Pancreas (tissue), 10 donors: Measurements from ENCODE around the gene CGA. TPM values are rescaled to one million over a fixed set of nuclear protein-coding genes. Genes with fewer than 3 reads are reported as not detected.

Source experiments
- ATAC-seq, 4 donors: fragments of 200-7000 bp; cut with Tn5 transposase; one replicate each; pipeline versions ENCODE4 v1.8.0 to v1.9.1; 2020; ENCODE audit warnings: mild to moderate bottlenecking in 4 of 4, moderate library complexity in 4 of 4
- DNase-seq, 6 donors: peaks; one replicate each; pipeline ENCODE4 v3.0.0-alpha.2; 2020
- FAIRE-seq: peaks from 2 replicates; lab custom pipeline; 2012; peaks lifted over from hg19 to GRCh38; lab: Jason Lieb, UNC
- H3K27ac ChIP-seq, 4 donors: fragments of 200-600 bp; sonication (generic); 1 replicate in 3 of 4; 2 replicates in 1 of 4; pipeline versions ENCODE4 v1.5.0 to v1.8.0; 2020
- H3K27me3 ChIP-seq, 4 donors: fragments of 200-600 bp; one replicate each; pipeline ENCODE4 v1.8.0; 2021
- H3K36me3 ChIP-seq, 3 donors: fragments of 200-600 bp; sonication (generic) in 1 of 3; one replicate each; pipeline versions ENCODE4 v1.5.0 to v1.8.0; 2020 to 2021
- H3K4me1 ChIP-seq, 3 donors: fragments of 200-600 bp; one replicate each; pipeline ENCODE4 v1.8.0; 2021
- H3K4me3 ChIP-seq, 4 donors: fragments of 200-600 bp; sonication (generic) in 2 of 4; one replicate each; pipeline versions ENCODE4 v1.5.0 to v1.8.0; 2020 to 2021
- H3K9me3 ChIP-seq, 4 donors: fragments of 200-600 bp; one replicate each; pipeline ENCODE4 v1.8.0; 2021
- CTCF ChIP-seq, 4 donors: fragments of 200-600 bp; sonication (generic) in 3 of 4; IDR thresholded peaks; one replicate each; pipeline versions ENCODE4 v1.5.0 to v1.8.0; 2021; ENCODE audit warnings: antibody characterized with exemption in 4 of 4
- WGBS, 2 donors: extraction: QIAGEN DNeasy Blood & Tissue Kit; methylation state at CpG; one replicate each; pipeline ENCODE4 v1.1.7; 2013; 5-methylcytosine and 5-hydroxymethylcytosine counted together
- intact Hi-C, 3 donors: fragments of 100-400 bp; cut with DNase I; formaldehyde crosslinking; loops; one replicate each; pipeline versions ENCODE4 v1.11.1 to v1.14.2; 2022
- polyA plus RNA-seq, 2 donors: library from polyadenylated mRNA; stranded (reverse); fragments of 200-250 nt; gene quantifications; one replicate each; pipeline ENCODE4 v1.2.3, GENCODE V29; 2013
- total RNA-seq, 6 donors: library from RNA; stranded (reverse); fragmentation: NEBNext Ultra II Directional in 4 of 6; extraction: Animal tissue kit (Norgen Biotek cat#: 25700) in 4 of 6; gene quantifications; one replicate each; pipeline versions ENCODE4 v1.2.1 to v1.2.4, GENCODE V29; 2021 to 2023
- donor health status: healthy with polysubstance abuse.
- donor health status: DM: no; HTN: no; CAD: no; lungs with moderate emphysema.
- donor health status: DM: no; HTN: no; CAD: no.
- donor health status: control.
- donor health status: control.
- donor health status: Bipolar disorder and iron deficiency.
- donor health status: DM: yes; HTN: yes; CAD: no.
- donor health status: DM: no; HTN: no; CAD: no.
- donor health status: DM: no; HTN: no; CAD: no.
- donor health status: DM: yes; HTN: yes; CAD: no.

Gene CGA
- total and polyA plus RNA-seq, 8 donors: 0.16 TPM; not detected in 7

DNA sequence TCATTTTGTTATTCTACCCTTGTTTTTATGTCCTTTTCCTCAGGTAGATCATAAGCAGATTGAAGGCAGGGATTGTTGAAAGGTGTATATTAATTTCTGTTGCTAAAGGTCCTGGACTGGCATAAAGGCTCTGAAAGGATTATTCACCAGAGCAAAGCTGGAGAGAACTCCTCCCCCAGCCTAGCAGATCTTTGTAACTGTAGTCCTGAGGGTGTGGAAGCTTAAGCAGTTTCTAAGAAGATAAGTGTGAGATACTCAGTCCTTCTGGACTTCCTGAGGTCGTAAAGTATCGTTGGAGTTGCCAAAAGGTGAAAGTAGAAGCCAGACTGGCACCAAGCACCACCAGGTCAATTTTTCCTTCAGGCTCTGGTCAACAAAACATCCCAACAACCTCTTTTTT is 24.2 kb downstream of the CGA start:
- no peak for DNase-seq
- WGBS, 2 donors: 69 to 81% methylated on average over 2 of the region's 2 CpGs
- Histone ChIP-seq H3K9me3 (no peaks in the 10 kb centered on the region), H3K27ac (no peak overlapping the region), H3K36me3 (no peaks in the 10 kb centered on the region), H3K4me1 (peaks cover 0 to 5% (median 5%) of the 10 kb centered on the region in 3 donors), H3K4me3 (no peak overlapping the region), H3K27me3 (no peaks in the 10 kb centered on the region)
- no peak for ATAC-seq
- no peak for FAIRE-seq
- no peak for TF ChIP-seq CTCF (IDR thresholded peaks at IDR 0.05)
- intact Hi-C loops: no loop called here

DNA sequence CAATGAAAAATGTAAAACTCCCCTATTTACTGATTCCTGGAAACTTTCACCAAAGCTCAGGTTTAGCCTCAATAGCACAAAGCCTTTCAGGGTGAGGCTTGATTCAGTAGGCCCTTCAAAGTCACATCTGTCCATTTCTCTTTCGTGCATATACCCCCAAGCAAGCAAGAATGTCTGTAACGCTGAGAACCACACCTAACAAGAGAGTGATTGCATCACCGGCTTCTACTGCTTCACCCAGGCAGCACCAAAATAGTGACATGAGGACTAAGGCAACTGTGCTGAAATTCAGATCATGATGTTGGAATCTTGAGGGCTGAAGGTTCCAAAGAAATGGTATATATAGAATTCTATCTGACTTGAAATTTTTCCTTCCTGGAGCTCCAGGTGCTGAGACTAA is 26.1 kb downstream of the CGA start:
- DNase-seq (no peak), ATAC-seq (no peak), FAIRE-seq (no peak)
- no peak for TF ChIP-seq CTCF (IDR thresholded peaks at IDR 0.05)
- Histone ChIP-seq H3K27ac (no peak overlapping the region), H3K4me3 (no peak overlapping the region), H3K36me3 (no peaks in the 10 kb centered on the region), H3K27me3 (no peaks in the 10 kb centered on the region), H3K4me1 (peaks cover 0 to 5% (median 5%) of the 10 kb centered on the region in 3 donors), H3K9me3 (no peaks in the 10 kb centered on the region)
- intact Hi-C loops: no loop called here
- 77 to 80% methylated on average over 3 of the region's 3 CpGs for WGBS, 2 donors

GRCh38 chr6:87066449-87067333 is 28.2 kb downstream of the CGA start:
- Histone ChIP-seq H3K27me3 (no peaks in the 10 kb centered on the region), H3K36me3 (no peaks in the 10 kb centered on the region), H3K9me3 (no peaks in the 10 kb centered on the region), H3K27ac (peak overlapping the region in 1 of 4 donors; percentile 44), H3K4me1 (peaks cover 0 to 5% (median 5%) of the 10 kb centered on the region in 3 donors), H3K4me3 (peak overlapping the region in 2 of 4 donors; percentile 30 to 35)
- 6 to 11% methylated on average over 7 of the region's 7 CpGs for WGBS, 2 donors
- peak in 1 of 4 donors; percentile 24 for TF ChIP-seq CTCF (IDR thresholded peaks at IDR 0.05)
- intact Hi-C loops: no loop called here
- peak; percentile 84 for FAIRE-seq
- ATAC-seq: peak; percentile 82 to 97 (median 92)
- peak in 3 of 6 donors; percentile 29 to 41 (median 39) for DNase-seq

DNA sequence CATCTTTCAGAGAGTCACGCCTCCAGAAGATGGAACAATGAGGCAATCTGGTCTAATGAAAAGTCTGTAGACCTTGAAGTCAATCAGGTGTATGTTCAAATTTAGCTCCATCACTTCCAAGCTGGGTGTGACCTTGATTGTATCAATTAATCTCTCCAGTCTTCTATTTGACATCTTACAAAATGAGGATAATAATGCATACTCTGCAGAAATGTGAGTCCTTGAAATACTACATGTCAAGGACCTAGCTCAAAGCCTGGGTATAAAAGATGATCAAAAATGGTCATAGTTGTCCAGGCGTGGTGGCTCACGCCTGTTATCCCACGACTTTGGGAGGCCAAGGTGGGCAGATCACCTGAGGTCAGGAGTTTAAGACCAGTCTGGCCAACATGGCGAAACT is 29.8 kb downstream of the CGA start:
- FAIRE-seq (no peak), ATAC-seq (no peak), DNase-seq (no peak)
- intact Hi-C loops: no loop called here
- H3K9me3 ChIP-seq: no peaks in the 10 kb centered on the region
- H3K4me3 ChIP-seq: no peak overlapping the region
- TF ChIP-seq CTCF (IDR thresholded peaks at IDR 0.05): no peak
- H3K27ac ChIP-seq: no peak overlapping the region
- WGBS, 2 donors: 46 to 60% methylated on average over 5 of the region's 5 CpGs
- H3K4me1 ChIP-seq: peaks cover 0 to 5% (median 5%) of the 10 kb centered on the region in 3 donors
- no peaks in the 10 kb centered on the region for H3K27me3 ChIP-seq
- no peaks in the 10 kb centered on the region for H3K36me3 ChIP-seq

DNA sequence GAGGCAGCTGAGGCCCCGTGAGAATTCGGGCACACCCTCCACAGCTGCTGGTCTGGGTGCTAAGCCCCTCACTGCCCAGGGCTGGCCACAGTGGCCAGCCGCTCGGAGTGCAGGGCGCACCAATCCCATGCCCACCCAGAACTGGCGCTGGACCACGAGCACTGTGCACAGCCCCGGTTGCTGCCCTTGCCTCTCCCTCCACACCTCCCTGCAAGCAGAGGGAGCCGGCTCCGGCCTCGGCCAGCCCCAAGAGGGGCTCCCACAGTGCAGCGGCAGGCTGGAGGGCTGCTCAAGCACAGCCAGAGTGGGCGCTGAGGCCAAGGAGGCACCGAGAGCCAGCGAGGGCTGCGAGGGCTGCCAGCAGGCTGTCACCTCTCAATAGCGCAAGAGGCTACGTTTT is 35.0 kb downstream of the CGA start:
- ATAC-seq (no peak), FAIRE-seq (no peak), DNase-seq (peak in 1 of 6 donors; percentile 48)
- intact Hi-C loops: no loop called here
- no peak overlapping the region for H3K27ac ChIP-seq
- WGBS, 2 donors: 86 to 87% methylated on average over 13 to 18 of the region's 18 CpGs
- H3K4me1 ChIP-seq: no peaks in the 10 kb centered on the region
- no peak for TF ChIP-seq CTCF (IDR thresholded peaks at IDR 0.05)
- no peak overlapping the region for H3K4me3 ChIP-seq
- no peaks in the 10 kb centered on the region for H3K27me3 ChIP-seq
- no peaks in the 10 kb centered on the region for H3K36me3 ChIP-seq
- no peaks in the 10 kb centered on the region for H3K9me3 ChIP-seq
